Measurements from ENCODE around the gene PKP1. TPM values are rescaled to one million over a fixed set of nuclear protein-coding genes. Genes with fewer than 3 reads are reported as not detected.

PKP1 gene
- total RNA-seq, 1 donor, result under 0.01 TPM

- DNase-seq (ENCODE audit: low read depth), result no peak
- no peak for TF ChIP-seq CTCF (IDR thresholded peaks at IDR 0.05; ENCODE audit: insufficient read depth, low read length)
- no peak overlapping the region for H3K4me3 ChIP-seq (ENCODE audit: low read depth, low read length)
Observed at GRCh38 chr1:201260648-201261311, 22.5 kb upstream of the PKP1 start.

GRCh38 chr1:201261771-201262547 is 21.3 kb upstream of the PKP1 start:
- TF ChIP-seq CTCF (IDR thresholded peaks at IDR 0.05; ENCODE audit: insufficient read depth, low read length), result no peak
- no peak overlapping the region for H3K4me3 ChIP-seq (ENCODE audit: low read depth, low read length)
- DNase-seq (ENCODE audit: low read depth), result no peak

- DNase-seq (ENCODE audit: low read depth), result no peak
- H3K4me3 ChIP-seq (ENCODE audit: low read depth, low read length), result no peak overlapping the region
- no peak for TF ChIP-seq CTCF (IDR thresholded peaks at IDR 0.05; ENCODE audit: insufficient read depth, low read length)
Observed at GRCh38 chr1:201262963-201263608, 20.2 kb upstream of the PKP1 start.

- H3K4me3 ChIP-seq (ENCODE audit: low read depth, low read length), result no peak overlapping the region
- TF ChIP-seq CTCF (IDR thresholded peaks at IDR 0.05; ENCODE audit: insufficient read depth, low read length), result no peak
- no peak for DNase-seq (ENCODE audit: low read depth)
Observed at GRCh38 chr1:201264072-201264471, 19.2 kb upstream of the PKP1 start.

- no peak overlapping the region for H3K4me3 ChIP-seq (ENCODE audit: low read depth, low read length)
- TF ChIP-seq CTCF (IDR thresholded peaks at IDR 0.05; ENCODE audit: insufficient read depth, low read length), result no peak
- DNase-seq (ENCODE audit: low read depth), result no peak
Observed at GRCh38 chr1:201264554-201264953, 18.8 kb upstream of the PKP1 start.

- H3K4me3 ChIP-seq (ENCODE audit: low read depth, low read length), result no peak overlapping the region
- peak; percentile 25 for DNase-seq (ENCODE audit: low read depth)
Observed at GRCh38 chr1:201265756-201266155, 17.6 kb upstream of the PKP1 start.

More at GRCh38 chr1:201265756-201266155, 17.6 kb upstream of the PKP1 start:
- TF ChIP-seq CTCF (IDR thresholded peaks at IDR 0.05; ENCODE audit: insufficient read depth, low read length), result no peak
